ENCODE results near the gene ATG13.

Gene ATG13

GRCh38 chr11:46601129-46601528 is 16.2 kb upstream of the ATG13 start:
- Histone ChIP-seq H3K36me3 (replicated peaks; ENCODE audit: insufficient read depth, low read length) (no peaks in the 10 kb centered on the region), H3K9me3 (replicated peaks; ENCODE audit: insufficient read depth, low read length) (no peaks in the 10 kb centered on the region), H3K27me3 (replicated peaks; ENCODE audit: insufficient read depth, low read length) (no peaks in the 10 kb centered on the region), H3F3A (ENCODE audit: insufficient read depth, low read length) (no peaks in the 10 kb centered on the region), H4K20me1 (ENCODE audit: insufficient read depth, low read length) (no peaks in the 10 kb centered on the region), H2AFZ (ENCODE audit: low read length) (no peak overlapping the region), H3K4me3 (ENCODE audit: low read length) (no peak overlapping the region), H3K4me1 (ENCODE audit: low read length) (peaks cover 18% of the 10 kb centered on the region), H3K27ac (ENCODE audit: low read length) (no peak overlapping the region), H3K9me2 (replicated peaks; ENCODE audit: insufficient read depth, low read length) (no peaks in the 10 kb centered on the region), H3K9ac (ENCODE audit: low read length) (no peak overlapping the region), H3K4me2 (ENCODE audit: low read depth, low read length) (no peak overlapping the region), H3K79me2 (ENCODE audit: low read length) (no peaks in the 10 kb centered on the region)
- DNase-seq, result no peak
- TF ChIP-seq CTCF (IDR thresholded peaks at IDR 0.05; ENCODE audit: low read length) (no peak), EZH2 (optimal IDR thresholded peaks at IDR 0.05; ENCODE audit: low read depth, low read length) (no peak), EZH2phosphoT487 (IDR thresholded peaks at IDR 0.05; ENCODE audit: low read length) (no peak)

- no peak for DNase-seq
- Histone ChIP-seq H3F3A (ENCODE audit: insufficient read depth, low read length) (no peaks in the 10 kb centered on the region), H3K9me2 (replicated peaks; ENCODE audit: insufficient read depth, low read length) (no peaks in the 10 kb centered on the region), H3K9me3 (replicated peaks; ENCODE audit: insufficient read depth, low read length) (no peaks in the 10 kb centered on the region), H3K27ac (ENCODE audit: low read length) (no peak overlapping the region), H3K27me3 (replicated peaks; ENCODE audit: insufficient read depth, low read length) (no peaks in the 10 kb centered on the region), H3K4me1 (ENCODE audit: low read length) (peaks cover 18% of the 10 kb centered on the region), H3K4me3 (ENCODE audit: low read length) (no peak overlapping the region), H3K36me3 (replicated peaks; ENCODE audit: insufficient read depth, low read length) (no peaks in the 10 kb centered on the region), H3K4me2 (ENCODE audit: low read depth, low read length) (no peak overlapping the region), H2AFZ (ENCODE audit: low read length) (no peak overlapping the region), H3K79me2 (ENCODE audit: low read length) (no peaks in the 10 kb centered on the region), H4K20me1 (ENCODE audit: insufficient read depth, low read length) (no peaks in the 10 kb centered on the region), H3K9ac (ENCODE audit: low read length) (no peak overlapping the region)
- TF ChIP-seq EZH2phosphoT487 (IDR thresholded peaks at IDR 0.05; ENCODE audit: low read length), result no peak
- no peak for TF ChIP-seq CTCF (IDR thresholded peaks at IDR 0.05; ENCODE audit: low read length)
- no peak for TF ChIP-seq EZH2 (optimal IDR thresholded peaks at IDR 0.05; ENCODE audit: low read depth, low read length)
Measured at GRCh38 chr11:46603704-46604308, 13.5 kb upstream of the ATG13 start.

GRCh38 chr11:46604796-46605195 is 12.6 kb upstream of the ATG13 start:
- no peak overlapping the region for H2AFZ ChIP-seq (ENCODE audit: low read length)
- no peaks in the 10 kb centered on the region for H3K9me3 ChIP-seq (replicated peaks; ENCODE audit: insufficient read depth, low read length)
- H3K36me3 ChIP-seq (replicated peaks; ENCODE audit: insufficient read depth, low read length), result no peaks in the 10 kb centered on the region
- no peaks in the 10 kb centered on the region for H3K79me2 ChIP-seq (ENCODE audit: low read length)
- H3K9me2 ChIP-seq (replicated peaks; ENCODE audit: insufficient read depth, low read length), result no peaks in the 10 kb centered on the region
- H3F3A ChIP-seq (ENCODE audit: insufficient read depth, low read length), result no peaks in the 10 kb centered on the region
- TF ChIP-seq CTCF (IDR thresholded peaks at IDR 0.05; ENCODE audit: low read length) (no peak), EZH2phosphoT487 (IDR thresholded peaks at IDR 0.05; ENCODE audit: low read length) (no peak), EZH2 (optimal IDR thresholded peaks at IDR 0.05; ENCODE audit: low read depth, low read length) (no peak)
- H3K4me2 ChIP-seq (ENCODE audit: low read depth, low read length), result no peak overlapping the region
- no peak for DNase-seq
- no peaks in the 10 kb centered on the region for H4K20me1 ChIP-seq (ENCODE audit: insufficient read depth, low read length)
- no peak overlapping the region for H3K9ac ChIP-seq (ENCODE audit: low read length)
- H3K4me1 ChIP-seq (ENCODE audit: low read length), result peaks cover 18% of the 10 kb centered on the region
- no peak overlapping the region for H3K27ac ChIP-seq (ENCODE audit: low read length)
- no peaks in the 10 kb centered on the region for H3K27me3 ChIP-seq (replicated peaks; ENCODE audit: insufficient read depth, low read length)
- no peak overlapping the region for H3K4me3 ChIP-seq (ENCODE audit: low read length)

All from MM.1S (cell line).